Heart left ventricle (tissue), 16 donors: ENCODE measurements around the gene TMEM120A. TPM values are rescaled to one million over a fixed set of nuclear protein-coding genes. Genes with fewer than 3 reads are reported as not detected.
A peak's percentile ranks its signal among the peaks of the same experiment; 100 is the strongest.

Experiments used
- ATAC-seq, 4 donors: fragments of 200-7000 bp; cut with Tn5 transposase; one replicate each; pipeline ENCODE4 v1.9.1; 2020 to 2022; ENCODE audit warnings: moderate library complexity in 4 of 4, mild to moderate bottlenecking in 3 of 4, moderate number of reproducible peaks in 1 of 4
- DNase-seq, 5 donors: peaks; one replicate each; pipeline ENCODE4 v3.0.0-alpha.2; 2020
- H3K27ac ChIP-seq, 12 donors: fragments of 200-600 bp; sonication (generic) in 4 of 12; one replicate each; pipeline versions ENCODE4 v1.5.0 to v1.8.0; 2016 to 2022; ENCODE audit warnings: mild to moderate bottlenecking in 2 of 12
- H3K27me3 ChIP-seq, 9 donors: fragments of 200-600 bp; sonication (generic) in 2 of 9; one replicate each; pipeline versions ENCODE4 v1.5.1 to v1.8.0; 2016 to 2022; ENCODE audit warnings: mild to moderate bottlenecking in 3 of 9
- H3K36me3 ChIP-seq, 9 donors: fragments of 200-600 bp; sonication (generic) in 2 of 9; one replicate each; pipeline versions ENCODE4 v1.5.0 to v1.8.0; 2018 to 2022; ENCODE audit warnings: mild to moderate bottlenecking in 2 of 9
- H3K4me1 ChIP-seq, 12 donors: fragments of 200-600 bp; sonication (generic) in 4 of 12; one replicate each; pipeline versions ENCODE4 v1.5.0 to v1.8.0; 2016 to 2022; ENCODE audit warnings: mild to moderate bottlenecking in 3 of 12
- H3K4me3 ChIP-seq, 12 donors: fragments of 200-600 bp; sonication (generic) in 4 of 12; one replicate each; pipeline versions ENCODE4 v1.5.0 to v1.8.0; 2017 to 2022; ENCODE audit warnings: mild to moderate bottlenecking in 9 of 12, moderate library complexity in 4 of 12
- H3K9me3 ChIP-seq, 12 donors: fragments of 200-600 bp; sonication (generic) in 4 of 12; one replicate each; pipeline versions ENCODE4 v1.5.0 to v1.8.0; 2016 to 2022; ENCODE audit warnings: mild to moderate bottlenecking in 1 of 12
- POLR2A ChIP-seq, 2 donors: fragments of 450-650 bp; IDR thresholded peaks; one replicate each; pipeline ENCODE4 v1.6.1; 2017; ENCODE audit warnings: antibody characterized with exemption in 2 of 2, mild to moderate bottlenecking in 2 of 2, moderate library complexity in 2 of 2
- WGBS, 4 donors: extraction: QIAGEN DNeasy Blood & Tissue Kit in 2 of 4; methylation state at CpG; one replicate each; pipeline versions ENCODE4 v1.1.5 to v1.1.7; 2013 to 2018; 5-methylcytosine and 5-hydroxymethylcytosine counted together
- intact Hi-C, 10 donors: fragments of 100-400 bp; cut with DNase I; formaldehyde crosslinking; loops; one replicate each; pipeline versions ENCODE4 v1.11.1 to v1.14.2; 2022
- polyA plus RNA-seq, 2 donors: library from polyadenylated mRNA; stranded (reverse); fragments of 200-250 nt; gene quantifications; one replicate each; pipeline ENCODE4 v1.2.3, GENCODE V29; 2013
- total RNA-seq, 9 donors: library from RNA; depleted of rRNA in 2 of 9; stranded (reverse); fragments of >200 nt in 2 of 9; fragmentation: NEBNext Ultra II Directional in 3 of 9; extraction: Animal tissue kit (Norgen Biotek cat#: 25700) in 3 of 9; gene quantifications; one replicate each; pipeline versions ENCODE4 v1.1.0 to v1.2.4, GENCODE V29; 2016 to 2023
- TF ChIP-seq, protein P1 (sequence below), 12 donors: fragments of 200-600 bp; sonication (generic) in 4 of 12; IDR thresholded peaks; one replicate each; pipeline versions ENCODE4 v1.5.0 to v1.8.0; 2018 to 2022; ENCODE audit warnings: antibody characterized with exemption in 12 of 12, mild to moderate bottlenecking in 5 of 12
- donor health status: ischemic (EF 13 %, LVEDD 7.1; RV severe dilation, severe dysfunction).
- donor health status: healthy with polysubstance abuse.
- donor health status: DM: no; HTN: yes; CAD: no.
- donor health status: DM: no; HTN: no; CAD: no.
- donor health status: ischemic (EF 25% LVEDD 6.9; RV normal size, moderate dysfunction).
- donor health status: ischemic (EF 25% LVEDD 5.7; RV mildly dilated, moderate dysfunction).
- donor health status: healthy.
- donor health status: DM: yes; HTN: yes; CAD: no.
- donor health status: ischemic (EF 35%, LVEDD 5.7; RV mildly dilated, moderate dysfunction).
- donor health status: nonischemic (EF 11% LVEDD 7.7; RV severe dilation, severe dysfunction).
- donor health status: DM: yes; HTN: yes; CAD: no.
- donor health status: PGD.
- donor health status: ischemic (EF 29% LVEDD 5.4; RV normal size, mild dysfunction).
- donor health status: nonischemic (EF 23%, LVEDD 6.1; RV moderate dilation, normal function).

The TMEM120A gene
- total and polyA plus RNA-seq, 11 donors: 63.8 to 181 (median 130) TPM

DNA sequence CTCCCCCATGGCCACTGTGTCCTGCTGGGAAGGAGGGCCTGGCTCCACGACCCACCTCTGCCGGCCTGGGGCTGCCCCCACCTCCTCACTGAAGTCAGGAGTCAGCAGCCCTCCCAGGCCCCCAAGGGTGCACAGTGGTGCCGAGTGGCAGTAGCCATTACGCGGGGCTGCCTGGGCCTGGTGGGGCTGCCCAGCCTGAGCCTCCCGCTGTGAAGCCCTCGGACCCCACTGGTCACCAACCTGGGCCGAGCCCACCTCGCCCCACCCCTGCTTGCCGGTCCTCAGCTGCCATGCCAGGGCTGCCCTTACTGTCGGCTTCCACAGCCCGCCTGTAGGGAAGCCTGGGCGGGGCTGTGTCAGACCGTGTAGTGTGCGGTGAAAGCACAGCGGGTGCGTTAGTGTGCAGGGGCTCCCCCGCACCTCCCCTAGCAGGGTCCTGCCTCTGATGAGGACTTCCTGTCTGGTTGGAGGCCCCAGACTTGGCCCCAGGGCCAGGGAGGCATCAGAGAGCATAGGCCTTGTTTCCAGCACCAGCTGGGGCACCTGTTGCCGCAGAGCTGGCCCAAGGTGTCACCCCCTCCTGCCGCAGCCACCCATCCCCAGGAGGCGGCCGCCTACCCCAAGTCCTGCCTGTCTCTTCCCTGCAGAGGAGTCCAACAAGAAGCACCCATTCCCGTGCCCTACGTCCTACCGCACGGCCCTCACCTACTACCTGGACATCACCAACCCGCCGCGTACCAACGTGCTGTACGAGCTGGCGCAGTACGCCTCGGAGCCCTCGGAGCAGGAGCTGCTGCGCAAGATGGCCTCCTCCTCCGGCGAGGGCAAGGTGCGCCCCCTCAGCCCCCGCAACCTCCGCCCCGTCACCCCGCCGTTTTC lies 10.0 kb downstream of the TMEM120A start:
- no peak for TF ChIP-seq POLR2A (IDR thresholded peaks at IDR 0.05)
- TF ChIP-seq, protein P1, sequence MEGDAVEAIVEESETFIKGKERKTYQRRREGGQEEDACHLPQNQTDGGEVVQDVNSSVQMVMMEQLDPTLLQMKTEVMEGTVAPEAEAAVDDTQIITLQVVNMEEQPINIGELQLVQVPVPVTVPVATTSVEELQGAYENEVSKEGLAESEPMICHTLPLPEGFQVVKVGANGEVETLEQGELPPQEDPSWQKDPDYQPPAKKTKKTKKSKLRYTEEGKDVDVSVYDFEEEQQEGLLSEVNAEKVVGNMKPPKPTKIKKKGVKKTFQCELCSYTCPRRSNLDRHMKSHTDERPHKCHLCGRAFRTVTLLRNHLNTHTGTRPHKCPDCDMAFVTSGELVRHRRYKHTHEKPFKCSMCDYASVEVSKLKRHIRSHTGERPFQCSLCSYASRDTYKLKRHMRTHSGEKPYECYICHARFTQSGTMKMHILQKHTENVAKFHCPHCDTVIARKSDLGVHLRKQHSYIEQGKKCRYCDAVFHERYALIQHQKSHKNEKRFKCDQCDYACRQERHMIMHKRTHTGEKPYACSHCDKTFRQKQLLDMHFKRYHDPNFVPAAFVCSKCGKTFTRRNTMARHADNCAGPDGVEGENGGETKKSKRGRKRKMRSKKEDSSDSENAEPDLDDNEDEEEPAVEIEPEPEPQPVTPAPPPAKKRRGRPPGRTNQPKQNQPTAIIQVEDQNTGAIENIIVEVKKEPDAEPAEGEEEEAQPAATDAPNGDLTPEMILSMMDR (IDR thresholded peaks at IDR 0.05): no peak
- peaks cover 2 to 89% (median 81%) of the 10 kb centered on the region in 9 donors for H3K36me3 ChIP-seq
- H3K9me3 ChIP-seq: no peaks in the 10 kb centered on the region
- ATAC-seq (no peak), DNase-seq (peak in 2 of 5 donors; percentile 29 to 36)
- 91 to 93% (median 91%) methylated on average over 35 to 44 of the region's 44 CpGs for WGBS, 4 donors
- peaks cover 0 to 36% (median 4%) of the 10 kb centered on the region in 12 donors for H3K4me1 ChIP-seq
- H3K27me3 ChIP-seq: no peaks in the 10 kb centered on the region
- peak overlapping the region in 2 of 12 donors; percentile 33 to 76 for H3K27ac ChIP-seq
- intact Hi-C loops: loop anchor here in 2 of 10 donors (5.0 to 10.0 kb wide), 2 partner anchors 67 to 70 kb away; partner anchors contain the start of gene POR (in 2 of the 2)
- H3K4me3 ChIP-seq: no peak overlapping the region

DNA sequence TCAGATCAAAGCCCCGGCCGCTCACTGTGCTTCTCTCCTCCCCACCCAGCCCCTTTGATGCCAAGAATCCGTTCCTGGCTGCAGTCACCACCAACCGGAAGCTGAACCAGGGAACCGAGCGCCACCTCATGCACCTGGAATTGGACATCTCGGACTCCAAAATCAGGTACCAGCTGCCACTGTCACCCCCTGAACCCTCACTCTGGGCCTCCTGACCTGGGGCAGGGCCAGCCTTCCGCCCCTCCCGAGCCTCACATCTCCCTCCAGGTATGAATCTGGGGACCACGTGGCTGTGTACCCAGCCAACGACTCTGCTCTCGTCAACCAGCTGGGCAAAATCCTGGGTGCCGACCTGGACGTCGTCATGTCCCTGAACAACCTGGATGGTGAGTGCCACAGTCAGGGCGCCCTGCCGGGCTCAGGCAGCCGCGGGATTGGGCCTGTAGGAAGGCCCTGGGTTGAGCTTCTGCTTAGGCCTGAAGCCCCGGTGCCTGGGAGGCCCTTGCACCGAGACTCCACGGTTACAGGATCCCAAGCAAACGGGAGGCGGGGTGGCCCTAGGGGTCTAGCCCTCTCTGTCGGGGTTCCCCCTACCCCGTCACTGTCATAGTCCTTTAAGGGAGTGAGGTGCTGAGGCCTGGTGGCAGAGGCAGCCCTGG lies 10.8 kb downstream of the TMEM120A start:
- H3K27me3 ChIP-seq: no peaks in the 10 kb centered on the region
- H3K4me1 ChIP-seq: peaks cover 0 to 39% (median 11%) of the 10 kb centered on the region in 12 donors
- ATAC-seq: no peak
- no peak for TF ChIP-seq POLR2A (IDR thresholded peaks at IDR 0.05)
- TF ChIP-seq, protein P1 (IDR thresholded peaks at IDR 0.05): no peak
- H3K36me3 ChIP-seq: peaks cover 2 to 96% (median 86%) of the 10 kb centered on the region in 9 donors
- H3K27ac ChIP-seq: peak overlapping the region in 2 of 12 donors; percentile 33 to 58
- H3K4me3 ChIP-seq: no peak overlapping the region
- intact Hi-C loops: loop anchor here in 1 of 10 donors (10.0 kb wide), 1 partner anchor 69 kb away; the partner anchor contains the start of gene POR
- WGBS, 4 donors: 75 to 90% (median 87%) methylated on average over 18 to 26 of the region's 26 CpGs
- DNase-seq: peak in 2 of 5 donors; percentile 31 to 33
- no peaks in the 10 kb centered on the region for H3K9me3 ChIP-seq

- Histone ChIP-seq H3K27me3 (no peaks in the 10 kb centered on the region), H3K9me3 (no peaks in the 10 kb centered on the region), H3K4me1 (peaks cover 0 to 51% (median 14%) of the 10 kb centered on the region in 12 donors), H3K36me3 (peaks cover 2 to 90% (median 79%) of the 10 kb centered on the region in 9 donors), H3K27ac (peak overlapping the region in 2 of 12 donors; percentile 18 to 57), H3K4me3 (no peak overlapping the region)
- ATAC-seq (peak in 1 of 4 donors; percentile 8), DNase-seq (peak in 1 of 5 donors; percentile 31)
- 77 to 90% (median 83%) methylated on average over 12 to 22 of the region's 22 CpGs for WGBS, 4 donors
- TF ChIP-seq, protein P1 (IDR thresholded peaks at IDR 0.05): no peak
- no peak for TF ChIP-seq POLR2A (IDR thresholded peaks at IDR 0.05)
- intact Hi-C loops: loop anchor here in 1 of 10 donors (10.0 kb wide), 1 partner anchor 68 kb away; the partner anchor contains the start of gene POR
Observed at GRCh38 chr7:75982306-75983064, 11.9 kb downstream of the TMEM120A start.
